DND-41 (cell line): Measurements from ENCODE around the gene MYH9.

ENCODE experiments used
- CTCF ChIP-seq: IDR thresholded peaks from 2 replicates; pipeline ENCODE4 v1.5.1; 2012; ENCODE audit warnings: borderline replicate concordance, low read length, moderate library complexity, mild to moderate bottlenecking; ENCODE audit not compliant: poor library complexity, severe bottlenecking; ENCODE audit errors: extremely low read depth
- EZH2 ChIP-seq: IDR thresholded peaks from 3 replicates; pipeline ENCODE4 v1.6.1; 2012; ENCODE audit warnings: borderline replicate concordance, low read depth, mild to moderate bottlenecking, moderate library complexity, low read length, inconsistent platforms; ENCODE audit not compliant: severe bottlenecking

GRCh38 chr22:36405671-36406538 lies 18.1 kb upstream of the MYH9 start:
- TF ChIP-seq CTCF (peak; percentile 76), EZH2 (no peak)
